BJ (cell line): Measurements from ENCODE around the gene EVC2. TPM values are rescaled to one million over a fixed set of nuclear protein-coding genes. Genes with fewer than 3 reads are reported as not detected.

Source experiments
- CTCF ChIA-PET: fragments of 350-600 bp; formaldehyde crosslinking; extraction: SDS; loops from one replicate; lab custom pipeline; 2021; ENCODE audit warnings: antibody characterized with exemption, inconsistent platforms; lab: Yijun Ruan, JAX
- POLR2A ChIA-PET: fragments of 300-600 bp; sonication (Branson Sonifier 250); formaldehyde crosslinking; extraction: SDS; loops from one replicate; lab custom pipeline; 2021; ENCODE audit warnings: antibody characterized with exemption; lab: Charles Lee
- DNase-seq: peaks from one replicate; pipeline ENCODE4 v3.0.0-alpha.2; 2011; ENCODE audit warnings: low read depth
- H3K27me3 ChIP-seq: 2 replicates; pipeline ENCODE4 v1.6.0; 2011; ENCODE audit warnings: low read length; ENCODE audit not compliant: control insufficient read depth, insufficient read depth
- H3K36me3 ChIP-seq: 2 replicates; pipeline ENCODE4 v1.5.1; 2011; ENCODE audit warnings: low read length; ENCODE audit not compliant: control insufficient read depth, insufficient read depth
- H3K4me3 ChIP-seq: 2 replicates; pipeline ENCODE4 v1.5.1; 2011; ENCODE audit warnings: low read depth, mild to moderate bottlenecking, control low read depth, low read length
- CTCF ChIP-seq: IDR thresholded peaks from 2 replicates; pipeline ENCODE4 v1.5.1; 2011; ENCODE audit warnings: low read depth, mild to moderate bottlenecking, control low read depth, inconsistent platforms, low read length, moderate library complexity; ENCODE audit not compliant: insufficient read depth
- polyA plus RNA-seq: library from polyadenylated mRNA; depleted of rRNA; stranded (reverse); fragments of >200 nt; gene quantifications from 2 replicates; pipeline ENCODE4 v1.2.3, GENCODE V29; 2011

The EVC2 gene
- polyA plus RNA-seq, 1 experiment, result 2.2 TPM

GRCh38 chr4:5543681-5544080 is 164.7 kb downstream of the EVC2 start:
- no peak for DNase-seq
- Histone ChIP-seq H3K36me3 (no peaks in the 10 kb centered on the region), H3K27me3 (no peaks in the 10 kb centered on the region), H3K4me3 (no peak overlapping the region)
- CTCF ChIA-PET, result interaction anchor here (0.9 kb wide), 1 partner anchor 10 kb away, joined by 3 read pairs; no protein-coding TSS in a partner anchor
- TF ChIP-seq CTCF, result no peak
- POLR2A ChIA-PET, result no interaction called here

- TF ChIP-seq CTCF, result no peak
- H3K36me3 ChIP-seq, result no peaks in the 10 kb centered on the region
- ChIA-PET CTCF (interaction anchor here (0.6 to 0.8 kb wide), 2 partner anchors 32 to 71 kb away, joined by 3 read pairs; no protein-coding TSS in a partner anchor), POLR2A (no interaction called here)
- no peak overlapping the region for H3K4me3 ChIP-seq
- no peak for DNase-seq
- H3K27me3 ChIP-seq, result no peaks in the 10 kb centered on the region
These were observed 167.2 kb downstream of the EVC2 start for GRCh38 chr4:5541169-5541568.

- H3K27me3 ChIP-seq, result no peaks in the 10 kb centered on the region
- ChIA-PET CTCF (interaction anchor here (1.0 kb wide), 1 partner anchor 15 kb away, joined by 3 read pairs; no protein-coding TSS in a partner anchor), POLR2A (no interaction called here)
- no peak for TF ChIP-seq CTCF
- DNase-seq, result no peak
- no peaks in the 10 kb centered on the region for H3K36me3 ChIP-seq
- no peak overlapping the region for H3K4me3 ChIP-seq
These were observed 168.8 kb downstream of the EVC2 start for GRCh38 chr4:5539584-5539983.

- no peak overlapping the region for H3K4me3 ChIP-seq
- H3K36me3 ChIP-seq, result peaks cover 4% of the 10 kb centered on the region; the same call in 1 of the 2 replicates
- TF ChIP-seq CTCF, result no peak
- ChIA-PET CTCF (no interaction called here), POLR2A (no interaction called here)
- DNase-seq, result no peak
- no peaks in the 10 kb centered on the region for H3K27me3 ChIP-seq
These were observed 176.3 kb downstream of the EVC2 start for GRCh38 chr4:5532100-5532499.

GRCh38 chr4:5528031-5528436 is 180.3 kb downstream of the EVC2 start:
- no peaks in the 10 kb centered on the region for H3K27me3 ChIP-seq

More at GRCh38 chr4:5528031-5528436, 180.3 kb downstream of the EVC2 start:
- ChIA-PET POLR2A (no interaction called here), CTCF (no interaction called here)
- peaks cover 1% of the 10 kb centered on the region; the same call in 1 of the 2 replicates for H3K36me3 ChIP-seq
- no peak overlapping the region for H3K4me3 ChIP-seq
- no peak for DNase-seq
- TF ChIP-seq CTCF, result no peak
